NCI-H526 (cell line): ENCODE measurements around the gene EPAS1.

ENCODE experiments used
- DNase-seq, 2 experiments: peaks; one replicate each; lab custom pipeline; 2025; lab: John Stamatoyannopoulos, UW

The EPAS1 gene

DNA sequence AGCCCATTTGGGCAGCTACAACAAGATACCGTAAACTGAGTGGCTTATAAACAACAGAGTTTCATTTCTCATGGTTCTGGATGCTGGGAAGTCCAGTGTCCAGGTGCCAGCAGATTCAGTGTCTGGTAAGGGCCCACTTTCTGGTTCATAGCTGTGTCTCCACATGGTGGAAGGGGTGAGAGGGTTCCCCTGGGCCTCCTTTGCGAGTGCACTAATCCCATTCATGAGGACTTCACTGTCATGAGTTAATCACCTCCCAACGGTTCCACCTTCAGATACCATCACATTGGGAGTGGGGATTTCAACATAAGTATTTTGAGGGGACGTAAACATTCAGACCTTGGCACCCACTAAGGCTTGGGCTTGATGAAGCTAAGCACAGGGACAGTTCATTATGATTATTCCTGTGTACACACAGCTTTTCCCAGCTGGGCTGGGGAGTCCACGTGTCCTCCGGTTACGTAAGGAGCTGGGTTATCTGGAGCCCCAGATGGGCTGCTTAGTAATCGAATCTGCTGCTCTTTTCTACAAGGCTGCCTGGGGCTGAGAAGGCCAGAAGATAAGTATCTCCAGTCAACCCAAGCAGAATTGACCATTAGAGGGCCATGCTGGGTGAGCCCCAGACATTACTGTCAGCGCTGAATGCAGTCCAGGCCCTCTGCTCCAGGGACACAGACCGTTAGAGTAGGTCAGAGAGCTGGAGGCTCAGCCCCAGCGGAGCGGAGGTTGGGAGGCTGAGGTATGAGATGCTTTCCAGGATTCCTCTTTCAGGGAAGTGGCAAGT lies 42.7 kb downstream of the EPAS1 start:
- no peak for DNase-seq

GRCh38 chr2:46340740-46341420 lies 43.7 kb downstream of the EPAS1 start:
- DNase-seq = no peak

DNA sequence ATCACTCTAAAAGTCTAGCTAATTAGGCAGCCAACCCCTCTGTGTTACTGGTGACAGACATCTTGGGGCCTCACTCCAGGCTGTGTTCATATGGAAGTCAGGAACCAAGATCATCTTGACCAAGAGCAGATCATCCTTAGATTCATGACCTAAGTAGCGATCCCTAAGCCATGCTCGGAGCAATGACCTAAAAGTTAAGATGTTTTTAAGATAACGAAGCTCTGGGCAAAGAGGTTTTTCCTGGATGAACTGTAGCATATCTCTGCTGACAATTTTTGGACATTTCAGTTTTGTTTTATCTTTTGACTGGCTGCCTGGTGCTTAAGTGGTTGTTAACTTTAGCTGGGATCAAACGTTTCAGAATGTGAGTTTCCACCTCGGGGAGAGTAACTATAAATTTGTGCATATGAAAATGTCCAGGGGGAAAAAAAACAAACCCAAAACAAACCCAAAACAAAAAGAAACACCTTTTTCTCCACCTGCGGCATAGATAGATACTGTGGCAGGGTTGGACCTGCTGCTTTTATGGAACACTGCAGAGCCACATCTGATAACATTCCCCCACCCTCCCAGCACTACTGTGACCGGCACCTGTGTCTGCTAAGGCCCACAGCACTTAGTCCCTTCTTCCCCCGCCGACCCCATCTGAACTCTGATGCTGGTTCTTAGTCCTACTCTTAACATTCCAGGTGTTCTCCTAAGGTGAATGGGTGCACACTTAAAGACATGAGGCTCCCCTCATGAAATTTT lies 45.5 kb downstream of the EPAS1 start:
- DNase-seq = no peak

DNA sequence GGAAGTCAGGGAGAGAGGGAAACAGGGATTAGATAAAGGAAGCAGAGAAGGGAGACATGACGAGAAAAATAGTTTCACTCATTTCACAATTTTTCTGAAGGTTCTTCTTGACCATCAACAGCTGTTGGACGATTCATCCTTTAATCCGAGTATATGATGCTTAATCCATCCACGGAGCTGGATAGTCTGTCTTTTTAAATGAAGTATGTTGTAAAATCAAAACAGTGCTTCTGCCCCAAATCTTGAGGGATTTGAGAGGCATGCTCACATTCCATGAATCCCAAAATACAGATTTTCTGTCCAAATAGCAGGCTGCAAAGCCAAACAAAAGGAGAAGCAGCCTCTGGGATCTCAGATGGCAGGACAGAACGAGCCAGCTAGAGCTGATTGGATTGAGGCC lies 47.5 kb downstream of the EPAS1 start:
- DNase-seq = no peak

DNA sequence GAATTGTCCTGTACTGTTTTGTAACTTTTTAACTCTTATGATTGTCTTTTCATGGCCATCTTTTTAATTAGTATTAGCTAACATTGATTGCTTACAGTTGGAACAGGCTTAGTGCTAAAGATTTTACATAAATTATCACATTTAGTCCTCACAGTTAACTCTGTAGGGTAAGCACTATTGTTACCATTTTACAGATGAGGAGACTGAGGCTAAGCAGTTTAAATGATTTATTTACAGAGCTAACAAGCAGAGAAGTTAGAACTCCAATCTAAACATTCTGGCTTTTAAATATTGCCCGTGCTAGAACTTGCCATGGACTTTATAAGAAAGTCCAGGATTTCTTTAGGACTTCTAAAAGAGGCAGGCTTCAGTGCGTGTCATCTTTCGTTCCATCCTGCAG lies 48.6 kb downstream of the EPAS1 start:
- DNase-seq = no peak

GRCh38 chr2:46346719-46347118 lies 49.5 kb downstream of the EPAS1 start:
- DNase-seq = no peak

- DNase-seq = no peak
Measured at GRCh38 chr2:46347648-46348280, 50.6 kb downstream of the EPAS1 start.

DNA sequence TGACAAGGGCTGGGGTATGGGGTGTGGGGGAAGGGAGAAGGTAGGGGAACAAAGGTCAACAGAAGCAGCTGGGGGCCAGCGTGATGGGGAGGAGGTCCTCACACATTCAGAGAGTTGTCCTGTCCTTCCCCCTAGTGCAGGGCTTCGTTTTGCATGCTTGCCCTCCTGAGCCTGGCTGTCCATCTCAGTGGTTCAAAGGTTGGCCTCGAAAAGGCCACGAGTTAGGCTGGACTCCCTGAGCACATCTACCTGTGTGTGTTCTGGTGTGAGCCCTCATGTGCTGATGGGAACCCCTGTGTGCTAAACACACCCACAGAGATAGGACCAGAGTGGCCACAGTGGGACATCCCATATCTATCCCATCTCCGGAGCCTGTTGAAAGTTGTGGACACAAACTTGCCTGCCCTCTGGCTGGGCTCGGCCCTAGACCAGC lies 51.9 kb downstream of the EPAS1 start:
- no peak for DNase-seq

DNA sequence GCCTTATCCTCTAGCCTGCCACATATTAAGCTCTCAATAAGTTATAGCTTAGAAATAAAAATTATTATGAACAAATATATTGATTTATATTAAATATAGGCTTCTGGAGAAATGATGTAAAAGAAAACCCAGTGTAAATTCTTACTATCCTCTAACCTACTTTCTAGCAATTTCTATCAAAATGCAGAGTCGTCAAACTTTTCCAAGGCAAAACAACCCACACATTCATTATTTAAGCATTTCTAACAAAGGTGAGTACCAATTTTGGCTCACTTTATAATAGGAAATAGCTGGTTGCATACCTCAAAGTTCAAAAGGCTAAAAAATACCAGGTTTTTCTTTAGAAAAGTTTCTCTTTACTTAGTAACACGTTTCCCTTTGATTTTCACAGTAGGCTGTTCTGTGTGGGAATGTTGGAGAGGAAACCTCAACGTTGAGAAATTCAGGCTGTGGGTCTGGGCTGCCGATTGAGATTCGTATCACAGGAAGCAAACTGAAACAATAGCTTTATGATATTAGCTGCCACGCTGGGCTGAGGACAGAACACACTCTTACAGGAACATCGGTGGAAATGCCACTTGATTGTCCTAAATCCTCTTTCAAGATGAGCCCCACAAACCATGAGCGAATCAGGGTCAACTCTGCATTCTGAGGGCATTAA lies 53.0 kb downstream of the EPAS1 start:
- DNase-seq = no peak

DNA sequence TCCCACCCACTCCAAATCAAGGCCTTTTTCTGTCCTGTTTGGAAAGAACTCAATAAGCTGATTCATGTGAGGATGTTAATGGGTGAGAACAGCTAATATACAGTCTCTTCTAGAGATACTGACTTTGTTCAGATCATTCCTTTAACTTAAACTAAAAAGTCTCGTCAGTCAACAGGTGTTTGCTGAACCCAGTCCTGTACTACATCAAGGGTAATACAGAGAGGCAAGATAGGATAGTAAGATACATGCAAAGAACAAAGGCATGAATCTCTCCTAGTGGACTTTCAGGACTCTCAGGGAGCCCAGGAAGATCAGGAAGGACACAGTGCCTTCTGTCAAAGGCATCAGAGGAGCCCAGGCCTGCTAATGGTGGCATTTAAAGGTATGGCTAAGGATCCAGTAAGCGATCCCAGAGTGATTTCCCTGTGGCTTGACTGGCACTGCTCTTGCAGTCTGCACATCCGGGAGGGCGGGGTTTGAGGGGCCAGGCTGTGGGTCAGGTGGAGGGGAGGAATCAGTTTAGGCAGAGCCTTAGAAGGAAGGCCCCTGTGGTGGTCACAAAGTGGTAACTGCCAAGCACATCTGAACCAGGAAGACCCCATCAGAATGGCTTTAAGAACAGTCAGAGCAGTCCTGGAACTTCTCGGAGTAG lies 54.0 kb downstream of the EPAS1 start:
- no peak for DNase-seq

DNA sequence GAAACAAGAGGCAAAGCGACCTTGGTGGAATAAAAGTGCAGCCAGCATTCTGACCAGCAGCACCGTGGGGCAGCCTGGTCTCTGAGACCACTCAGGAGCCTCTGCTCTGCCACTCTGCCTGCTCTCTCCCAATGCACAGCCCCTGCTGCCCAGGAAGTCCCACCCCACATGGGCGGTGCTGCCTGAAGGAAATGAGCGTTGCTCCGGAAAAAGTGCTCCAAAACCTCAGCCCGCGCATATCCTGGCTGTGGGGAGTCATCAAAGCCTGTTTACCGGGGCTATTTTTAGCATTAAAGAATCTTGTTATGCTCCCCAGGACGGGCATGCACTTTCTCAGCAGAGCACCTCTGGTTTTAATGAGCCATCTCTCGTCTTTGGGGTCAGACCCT lies 54.5 kb downstream of the EPAS1 start:
- DNase-seq = no peak

- DNase-seq = no peak
Measured at GRCh38 chr2:46352621-46353020, 55.4 kb downstream of the EPAS1 start.

GRCh38 chr2:46353509-46353908 lies 56.3 kb downstream of the EPAS1 start:
- no peak for DNase-seq

- DNase-seq = peak in 1 of 2 experiments; percentile 46
Measured at GRCh38 chr2:46355756-46356155, 58.5 kb downstream of the EPAS1 start.

- DNase-seq = no peak
Measured at GRCh38 chr2:46356991-46357390, 59.8 kb downstream of the EPAS1 start.

DNA sequence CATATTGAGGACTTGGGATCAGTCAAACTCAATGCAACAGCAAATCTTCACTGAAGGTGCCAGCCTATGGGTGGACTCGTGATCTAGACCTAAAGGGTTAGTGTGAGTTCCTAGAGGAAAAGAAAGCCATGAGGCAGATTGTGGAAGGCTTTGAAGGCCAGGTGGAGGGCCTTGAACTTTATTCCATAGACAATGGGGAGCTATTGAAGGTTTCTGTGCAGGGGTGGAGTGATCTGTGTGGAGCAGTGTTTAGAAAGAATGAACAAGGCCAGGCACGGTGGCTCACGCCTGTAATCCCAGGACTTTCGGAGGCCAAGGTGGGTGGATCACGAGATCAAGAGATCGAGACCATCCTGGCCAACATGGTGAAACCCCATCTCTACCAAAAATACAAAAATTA lies 61.5 kb downstream of the EPAS1 start:
- no peak for DNase-seq

DNA sequence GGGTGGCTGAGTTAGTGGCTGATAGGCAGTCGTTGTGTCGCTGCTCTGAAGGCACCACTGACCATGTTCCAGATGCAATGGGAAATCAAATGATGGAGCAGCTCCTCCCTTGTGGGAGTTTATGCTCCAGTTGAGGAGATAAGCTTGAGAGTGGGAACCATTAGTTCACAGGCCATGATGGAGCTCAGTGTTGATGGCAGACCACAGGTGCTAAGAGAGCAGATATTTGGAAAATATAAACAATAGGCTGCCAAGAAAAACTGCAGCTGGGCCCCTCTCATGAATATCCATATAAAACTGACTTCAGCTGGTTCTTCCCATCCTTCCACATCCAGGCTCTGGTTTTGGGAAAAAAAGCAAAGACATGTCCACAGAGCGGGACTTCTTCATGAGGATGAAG lies 63.1 kb downstream of the EPAS1 start:
- DNase-seq = no peak

- DNase-seq = no peak
Measured at GRCh38 chr2:46361920-46362666, 64.9 kb downstream of the EPAS1 start.

- no peak for DNase-seq
Measured at GRCh38 chr2:46362667-46363012, 65.4 kb downstream of the EPAS1 start.

- DNase-seq = no peak
Measured at GRCh38 chr2:46363535-46364170, 66.4 kb downstream of the EPAS1 start.
